ENCODE results near the gene CUL4B.

Gene CUL4B

DNA sequence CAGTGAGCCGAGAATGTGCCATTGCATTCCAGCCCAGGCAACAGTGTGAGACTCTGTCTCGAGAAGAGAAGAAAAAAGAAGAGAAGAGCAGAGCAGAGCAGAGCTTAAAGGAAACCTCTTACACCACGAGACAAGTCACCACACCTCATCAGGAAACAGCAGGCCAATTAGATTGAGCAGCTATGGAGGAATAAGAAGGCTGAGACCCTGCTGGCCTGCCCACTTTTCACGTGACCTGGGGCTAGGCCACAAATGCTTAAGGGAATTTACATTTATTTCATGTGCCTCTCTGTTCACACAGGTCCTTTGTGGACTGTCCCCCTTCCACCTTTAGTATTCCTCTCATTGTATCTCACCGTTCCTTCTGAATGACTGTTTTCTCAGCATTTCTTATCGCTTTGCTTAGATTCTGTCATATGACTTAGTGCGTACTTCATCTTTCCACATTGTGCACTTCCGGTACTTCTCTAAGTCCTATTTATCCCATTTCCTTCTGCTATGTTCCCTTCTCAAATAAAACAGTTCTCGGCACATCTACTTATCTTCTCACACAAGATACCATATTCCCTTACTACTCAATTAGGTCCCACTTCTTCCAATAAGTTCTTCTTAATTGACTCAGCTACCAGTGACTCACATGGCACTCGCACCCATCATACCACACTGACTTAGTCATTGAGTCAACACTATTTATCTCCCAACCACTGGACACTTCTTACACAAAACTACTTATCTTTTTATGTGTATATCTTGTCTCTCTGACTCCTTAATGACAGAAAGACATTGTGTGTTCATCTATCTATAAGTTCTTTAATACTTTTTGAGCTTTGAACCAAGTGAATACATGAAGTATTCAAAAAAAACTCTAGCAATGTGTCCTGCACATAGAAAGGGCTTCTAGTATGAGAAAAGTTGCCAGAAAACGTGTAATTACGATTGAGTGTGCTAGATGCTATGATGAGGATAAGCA, 11.0 kb downstream of the CUL4B start:
- no peaks in the 10 kb centered on the region for H4K20me1 ChIP-seq (ENCODE audit: control insufficient read depth, insufficient read depth, low read depth, low read length)
- no peaks in the 10 kb centered on the region for H3F3A ChIP-seq (ENCODE audit: control insufficient read depth, insufficient read depth)
- H3K79me2 ChIP-seq (ENCODE audit: control insufficient read depth, low read length), result peaks cover 6% of the 10 kb centered on the region
- H3K4me3 ChIP-seq (ENCODE audit: low read length), result no peak overlapping the region
- H3K27ac ChIP-seq (ENCODE audit: low read depth, low read length), result no peak overlapping the region
- no peaks in the 10 kb centered on the region for H3K9me3 ChIP-seq (ENCODE audit: control insufficient read depth, insufficient read depth, low read length)
- no peaks in the 10 kb centered on the region for H3K9me2 ChIP-seq (replicated peaks; ENCODE audit: control insufficient read depth, low read length)
- TF ChIP-seq, protein P1, sequence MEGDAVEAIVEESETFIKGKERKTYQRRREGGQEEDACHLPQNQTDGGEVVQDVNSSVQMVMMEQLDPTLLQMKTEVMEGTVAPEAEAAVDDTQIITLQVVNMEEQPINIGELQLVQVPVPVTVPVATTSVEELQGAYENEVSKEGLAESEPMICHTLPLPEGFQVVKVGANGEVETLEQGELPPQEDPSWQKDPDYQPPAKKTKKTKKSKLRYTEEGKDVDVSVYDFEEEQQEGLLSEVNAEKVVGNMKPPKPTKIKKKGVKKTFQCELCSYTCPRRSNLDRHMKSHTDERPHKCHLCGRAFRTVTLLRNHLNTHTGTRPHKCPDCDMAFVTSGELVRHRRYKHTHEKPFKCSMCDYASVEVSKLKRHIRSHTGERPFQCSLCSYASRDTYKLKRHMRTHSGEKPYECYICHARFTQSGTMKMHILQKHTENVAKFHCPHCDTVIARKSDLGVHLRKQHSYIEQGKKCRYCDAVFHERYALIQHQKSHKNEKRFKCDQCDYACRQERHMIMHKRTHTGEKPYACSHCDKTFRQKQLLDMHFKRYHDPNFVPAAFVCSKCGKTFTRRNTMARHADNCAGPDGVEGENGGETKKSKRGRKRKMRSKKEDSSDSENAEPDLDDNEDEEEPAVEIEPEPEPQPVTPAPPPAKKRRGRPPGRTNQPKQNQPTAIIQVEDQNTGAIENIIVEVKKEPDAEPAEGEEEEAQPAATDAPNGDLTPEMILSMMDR (IDR thresholded peaks at IDR 0.05; ENCODE audit: low read depth, low read length, poor library complexity, severe bottlenecking), result no peak
- TF ChIP-seq EZH2phosphoT487 (IDR thresholded peaks at IDR 0.05; ENCODE audit: borderline replicate concordance, low read length), result no peak
- no peaks in the 10 kb centered on the region for H3K27me3 ChIP-seq (ENCODE audit: control insufficient read depth, low read length)
- H3K4me1 ChIP-seq (ENCODE audit: control insufficient read depth, low read length), result no peaks in the 10 kb centered on the region
- peaks cover 26% of the 10 kb centered on the region for H3K36me3 ChIP-seq (ENCODE audit: control insufficient read depth, low read length)
- H3K4me2 ChIP-seq (ENCODE audit: low read length), result no peak overlapping the region

DNA sequence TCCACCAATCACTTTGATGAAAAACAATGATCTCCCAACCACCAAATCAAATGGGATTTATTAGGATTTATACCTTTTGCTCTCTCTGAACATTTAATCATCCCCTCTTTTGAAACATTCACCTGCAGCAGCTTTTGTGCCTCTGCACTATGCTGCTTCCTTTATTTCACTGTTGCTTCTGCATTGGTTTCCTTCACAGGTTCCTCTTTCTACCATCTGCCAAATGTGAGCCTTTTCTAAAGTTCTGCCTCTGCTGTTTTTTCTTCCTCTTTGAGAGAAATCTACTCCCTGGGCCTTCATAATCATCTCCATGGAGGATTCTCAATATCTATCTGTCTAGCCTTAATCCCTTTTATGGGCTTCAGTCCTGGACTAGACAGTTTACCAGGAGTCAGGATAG, 24.7 kb downstream of the CUL4B start:
- Histone ChIP-seq H3K27me3 (ENCODE audit: control insufficient read depth, low read length) (no peaks in the 10 kb centered on the region), H3K27ac (ENCODE audit: low read depth, low read length) (peak overlapping the region; percentile 58), H3K4me3 (ENCODE audit: low read length) (no peak overlapping the region), H3K79me2 (ENCODE audit: control insufficient read depth, low read length) (no peaks in the 10 kb centered on the region), H3K9me2 (replicated peaks; ENCODE audit: control insufficient read depth, low read length) (no peaks in the 10 kb centered on the region), H4K20me1 (ENCODE audit: control insufficient read depth, insufficient read depth, low read depth, low read length) (no peaks in the 10 kb centered on the region), H3K4me1 (ENCODE audit: control insufficient read depth, low read length) (peaks cover 26% of the 10 kb centered on the region), H3F3A (ENCODE audit: control insufficient read depth, insufficient read depth) (peaks cover 3% of the 10 kb centered on the region; the same call in 1 of the 2 replicates), H3K4me2 (ENCODE audit: low read length) (peak overlapping the region; percentile 26), H3K9me3 (ENCODE audit: control insufficient read depth, insufficient read depth, low read length) (no peaks in the 10 kb centered on the region), H3K36me3 (ENCODE audit: control insufficient read depth, low read length) (peaks cover 74% of the 10 kb centered on the region)
- TF ChIP-seq, protein P1 (IDR thresholded peaks at IDR 0.05; ENCODE audit: low read depth, low read length, poor library complexity, severe bottlenecking), result no peak
- no peak for TF ChIP-seq EZH2phosphoT487 (IDR thresholded peaks at IDR 0.05; ENCODE audit: borderline replicate concordance, low read length)

DNA sequence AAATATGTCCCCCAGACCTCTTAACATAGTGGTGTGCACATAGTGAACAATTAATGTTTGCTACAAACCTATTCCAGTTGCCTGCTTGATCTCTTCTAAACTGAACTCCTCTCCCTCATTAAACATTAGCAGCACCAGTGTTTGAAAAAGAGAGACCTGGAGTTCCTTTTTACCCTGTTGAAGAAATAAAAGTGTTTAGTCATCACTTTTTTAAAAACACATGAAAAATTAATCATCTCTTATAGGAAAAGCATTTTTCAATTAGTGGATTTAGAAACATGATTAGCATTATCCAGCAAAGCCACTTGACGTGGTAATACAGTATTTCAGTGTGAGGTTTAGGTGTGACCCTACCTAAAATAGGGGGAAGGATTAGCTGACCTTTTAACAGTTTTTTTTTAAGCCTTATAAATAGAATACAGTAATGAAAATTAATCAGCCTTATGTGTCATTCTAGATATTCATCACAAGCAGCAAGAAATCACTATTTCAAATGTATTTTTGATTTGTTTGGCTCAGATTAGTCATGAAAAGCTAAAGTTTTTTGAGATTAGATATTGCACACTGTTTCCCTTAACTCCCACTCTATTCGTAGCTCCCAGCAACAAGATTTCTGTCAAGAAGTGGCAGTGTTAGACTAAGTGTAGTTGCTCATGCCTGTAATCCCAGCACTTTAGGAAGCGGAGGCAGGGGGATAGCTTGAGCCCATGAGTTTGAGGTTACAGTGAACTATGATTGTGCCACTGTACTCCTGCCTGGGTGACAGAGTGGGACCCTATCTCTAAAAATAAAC, 26.2 kb downstream of the CUL4B start:
- Histone ChIP-seq H3K27ac (ENCODE audit: low read depth, low read length) (no peak overlapping the region), H3K4me3 (ENCODE audit: low read length) (no peak overlapping the region), H3K27me3 (ENCODE audit: control insufficient read depth, low read length) (no peaks in the 10 kb centered on the region), H3K36me3 (ENCODE audit: control insufficient read depth, low read length) (peaks cover 69% of the 10 kb centered on the region), H3K4me2 (ENCODE audit: low read length) (no peak overlapping the region), H3K4me1 (ENCODE audit: control insufficient read depth, low read length) (peaks cover 26% of the 10 kb centered on the region), H4K20me1 (ENCODE audit: control insufficient read depth, insufficient read depth, low read depth, low read length) (no peaks in the 10 kb centered on the region), H3F3A (ENCODE audit: control insufficient read depth, insufficient read depth) (peaks cover 3% of the 10 kb centered on the region; the same call in 1 of the 2 replicates), H3K79me2 (ENCODE audit: control insufficient read depth, low read length) (no peaks in the 10 kb centered on the region), H3K9me3 (ENCODE audit: control insufficient read depth, insufficient read depth, low read length) (no peaks in the 10 kb centered on the region), H3K9me2 (replicated peaks; ENCODE audit: control insufficient read depth, low read length) (no peaks in the 10 kb centered on the region)
- TF ChIP-seq EZH2phosphoT487 (IDR thresholded peaks at IDR 0.05; ENCODE audit: borderline replicate concordance, low read length), result no peak
- TF ChIP-seq, protein P1 (IDR thresholded peaks at IDR 0.05; ENCODE audit: low read depth, low read length, poor library complexity, severe bottlenecking), result no peak

Data from DOHH2 (cell line).